HepG2 (cell line): Measurements from ENCODE around the gene MILR1. TPM values are rescaled to one million over a fixed set of nuclear protein-coding genes. Genes with fewer than 3 reads are reported as not detected.

Source experiments
- ATF4 ChIP-seq, 2 experiments: fragments of 450-650 bp in 1 of 2; sonication (generic) in 1 of 2; formaldehyde crosslinking; IDR thresholded peaks; 2 replicates each; pipeline versions ENCODE4 v1.5.0 to v1.8.0; 2020 to 2022; ENCODE audit warnings: mild to moderate bottlenecking in 1 of 2, missing genetic modification reagents in 1 of 2
- BCL6 ChIP-seq: IDR thresholded peaks from 2 replicates; pipeline ENCODE4 v1.6.1; 2016; ENCODE audit warnings: missing genetic modification reagents, missing compliant biosample characterization
- CEBPB ChIP-seq: IDR thresholded peaks from 2 replicates; pipeline ENCODE4 v1.6.1; 2011; ENCODE audit warnings: low read depth, low read length, improper control_type of control experiment, borderline replicate concordance
- CREBL2 ChIP-seq: sonication (generic); formaldehyde crosslinking; IDR thresholded peaks from 2 replicates; pipeline ENCODE4 v1.8.1; 2023; ENCODE audit warnings: missing genetic modification reagents, mild to moderate bottlenecking, borderline replicate concordance
- EHMT2 ChIP-seq: fragments of 200-600 bp; sonication (generic); IDR thresholded peaks from 2 replicates; pipeline ENCODE4 v1.7.0; 2017; ENCODE audit warnings: antibody characterized with exemption, low read depth, low read length, borderline replicate concordance
- FLYWCH1 ChIP-seq: sonication (generic); formaldehyde crosslinking; IDR thresholded peaks from 2 replicates; pipeline ENCODE4 v1.8.1; 2023; ENCODE audit warnings: mild to moderate bottlenecking, missing genetic modification reagents
- GABPA ChIP-seq, 2 experiments: IDR thresholded peaks; 2 replicates each; pipeline ENCODE4 v1.6.1; 2011 to 2016; ENCODE audit warnings: low read depth in 2 of 2, low read length in 1 of 2, missing biosample characterization in 1 of 2, missing genetic modification characterization in 1 of 2
- GATAD2A ChIP-seq: IDR thresholded peaks from 2 replicates; pipeline ENCODE4 v1.6.1; 2016
- HMGXB4 ChIP-seq, 2 experiments: sonication (generic) in 1 of 2; formaldehyde crosslinking in 1 of 2; IDR thresholded peaks; 2 replicates each; pipeline versions ENCODE4 v1.4.0 to v1.6.1; 2018 to 2020; ENCODE audit warnings: missing genetic modification reagents in 2 of 2, borderline replicate concordance in 1 of 2, low read depth in 1 of 2, mild to moderate bottlenecking in 1 of 2, missing biosample characterization in 1 of 2
- HOMEZ ChIP-seq: IDR thresholded peaks from 2 replicates; pipeline ENCODE4 v1.6.1; 2016; ENCODE audit warnings: low read depth
- MYC ChIP-seq: sonication (generic); formaldehyde crosslinking; IDR thresholded peaks from 2 replicates; pipeline ENCODE4 v1.9.0; 2021; ENCODE audit warnings: missing genetic modification reagents, borderline replicate concordance
- SAFB2 ChIP-seq: sonication (generic); formaldehyde crosslinking; IDR thresholded peaks from 2 replicates; pipeline ENCODE4 v1.5.1; 2020; ENCODE audit warnings: missing genetic modification reagents, low read depth, mild to moderate bottlenecking, borderline replicate concordance
- TFDP1 ChIP-seq: IDR thresholded peaks from 2 replicates; pipeline ENCODE4 v1.6.1; 2016; ENCODE audit warnings: missing compliant biosample characterization, missing genetic modification reagents, borderline replicate concordance
- U2AF2 ChIP-seq: fragments of 200-400 bp; formaldehyde crosslinking; IDR thresholded peaks from 2 replicates; pipeline ENCODE4 v1.6.1; 2017; ENCODE audit warnings: low read depth, mild to moderate bottlenecking, low read length
- ZBTB44 ChIP-seq: sonication (generic); formaldehyde crosslinking; IDR thresholded peaks from 2 replicates; pipeline ENCODE4 v1.4.0; 2020; ENCODE audit warnings: missing genetic modification reagents
- ZNF44 ChIP-seq: sonication (generic); formaldehyde crosslinking; IDR thresholded peaks from 2 replicates; pipeline ENCODE4 v1.5.1; 2020; ENCODE audit warnings: mild to moderate bottlenecking, missing genetic modification reagents
- ZNF607 ChIP-seq: sonication (generic); formaldehyde crosslinking; IDR thresholded peaks from 2 replicates; pipeline ENCODE4 v1.5.1; 2020; ENCODE audit warnings: missing genetic modification reagents, mild to moderate bottlenecking, borderline replicate concordance
- polyA plus RNA-seq, 8 experiments: library from polyadenylated mRNA; depleted of rRNA in 3 of 8; stranded (reverse) in 7 of 8; unstranded in 1 of 8; fragments of >200 nt; fragmentation: Illumina TruSeq in 4 of 8; extraction: Trizol in 4 of 8; gene quantifications; 2 replicates each; pipeline versions ENCODE4 v1.2.1 to v1.2.3, GENCODE V29; 2011 to 2016; ENCODE audit warnings: low read depth in 4 of 8, missing spikeins in 1 of 8, mixed read lengths in 1 of 8; ENCODE audit not compliant: insufficient read depth in 1 of 8
- total RNA-seq, 5 experiments: library from RNA; depleted of rRNA; stranded (reverse); fragments of >200 nt; fragmentation: Illumina TruSeq; extraction: Trizol; gene quantifications; 2 replicates each; pipeline ENCODE4 v1.2.3, GENCODE V29; 2016; ENCODE audit warnings: low read depth in 1 of 5

MILR1 gene
- total and polyA plus RNA-seq, 2 of the 13 experiments (the other 11 are each of a cell fraction or from before 2014, with no cell fraction given), result 0.27 to 1.7 TPM

GRCh38 chr17:64505340-64506200, 56.7 kb downstream of the MILR1 start (continued):
- TF ChIP-seq GABPA (IDR thresholded peaks at IDR 0.05; ENCODE audit: low read depth, low read length) (no peak), GABPA (CRISPR knock-in tag; IDR thresholded peaks at IDR 0.05; ENCODE audit: low read depth) (0 out of 2 replicates have a peak, but pooled peaks have one; percentile 41), ZNF44 (CRISPR knock-in tag) (peak; percentile 57; the same call in 1 of the 2 replicates), EHMT2 (no peak), SAFB2 (CRISPR knock-in tag) (peak; percentile 23; the same call in 1 of the 2 replicates), FLYWCH1 (CRISPR knock-in tag) (0 out of 2 replicates have a peak, but pooled peaks have one; percentile 71), U2AF2 (peak; percentile 68; the same call in 1 of the 2 replicates), CEBPB (no peak), ATF4 (CRISPR knock-in tag; IDR thresholded peaks at IDR 0.05) (no peak; a peak in 1 of 4 replicates), HMGXB4 (CRISPR knock-in tag; IDR thresholded peaks at IDR 0.05; ENCODE audit: borderline replicate concordance in 1 of 2, low read depth in 1 of 2) (peak; percentile 40 to 47; a peak in 3 of 4 replicates), BCL6 (CRISPR knock-in tag) (no peak; the same call in 1 of the 2 replicates), GATAD2A (CRISPR knock-in tag) (peak; percentile 46; the same call in 1 of the 2 replicates), ZBTB44 (0 out of 2 replicates have a peak, but pooled peaks have one; percentile 31), CREBL2 (CRISPR knock-in tag) (peak; percentile 100), HOMEZ (CRISPR knock-in tag) (no peak; the same call in 1 of the 2 replicates), MYC (peak; percentile 98), TFDP1 (CRISPR knock-in tag) (peak; percentile 45; the same call in 1 of the 2 replicates), ZNF607 (CRISPR knock-in tag) (peak; percentile 69)
